ENCODE data around the gene TRA2A. TPM values are rescaled to one million over a fixed set of nuclear protein-coding genes. Genes with fewer than 3 reads are reported as not detected.
A peak's percentile ranks its signal among the peaks of the same experiment; 100 is the strongest.

TRA2A gene
- total and polyA plus RNA-seq, 2 of the 13 experiments (the other 11 are each of a cell fraction or from before 2014, with no cell fraction given) = 39.1 to 41.6 TPM

DNA sequence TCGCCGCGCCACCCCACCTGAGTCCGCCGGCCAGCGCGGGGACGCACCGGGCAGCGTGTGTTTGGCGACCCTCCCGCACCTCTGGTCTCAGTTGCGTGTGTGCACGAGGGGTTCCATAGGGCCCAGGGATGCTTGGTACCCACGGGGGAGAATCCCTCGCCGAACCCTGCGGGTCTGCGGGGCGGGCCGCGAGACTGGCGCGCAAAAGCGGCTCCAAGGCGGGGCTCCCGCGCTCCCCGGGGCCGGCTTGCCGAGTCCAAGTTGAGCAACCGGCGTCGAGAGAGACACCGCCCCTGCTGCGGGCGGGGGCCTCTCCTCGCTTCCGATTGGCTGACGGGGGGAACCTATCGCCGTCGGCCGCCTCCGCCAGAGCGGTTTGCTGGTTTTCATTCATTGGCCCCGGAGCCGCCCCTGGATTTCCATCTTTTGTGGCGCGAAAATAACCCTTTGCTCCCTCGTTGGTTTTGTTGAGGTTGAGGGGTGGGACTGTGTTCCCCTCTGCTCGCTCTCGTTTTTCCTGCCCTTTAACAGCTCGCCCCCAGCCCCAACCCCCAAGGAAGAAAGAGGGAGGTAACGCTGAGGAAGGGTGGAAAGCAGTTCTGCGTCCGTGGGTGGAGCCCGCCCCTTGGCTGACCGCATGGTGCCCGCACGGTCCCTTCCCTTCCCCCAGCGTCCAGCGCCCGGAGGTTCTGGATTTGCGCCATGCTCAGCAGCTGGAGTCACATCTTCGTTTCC, 57.5 kb downstream of the TRA2A start (continued):
- TF ChIP-seq ZBTB8A (CRISPR knock-in tag; IDR thresholded peaks at IDR 0.05; ENCODE audit: borderline replicate concordance, low read depth) (no peak), ZNF44 (CRISPR knock-in tag; IDR thresholded peaks at IDR 0.05) (no peak), SPEN (CRISPR knock-in tag; IDR thresholded peaks at IDR 0.05; ENCODE audit: low read depth) (peak; percentile 81), HMG20B (CRISPR knock-in tag; conservative IDR thresholded peaks at IDR 0.05) (0 out of 2 replicates have a peak, but pooled peaks have one; percentile 17), NONO (IDR thresholded peaks at IDR 0.05) (no peak), NONO (CRISPR knock-in tag; conservative IDR thresholded peaks at IDR 0.05) (peak; percentile 90), U2AF2 (IDR thresholded peaks at IDR 0.05; ENCODE audit: low read depth, low read length) (no peak), HNRNPH1 (optimal IDR thresholded peaks at IDR 0.05; ENCODE audit: low read depth, low read length) (no peak), ZBTB1 (CRISPR knock-in tag; IDR thresholded peaks at IDR 0.05; ENCODE audit: borderline replicate concordance) (0 out of 2 replicates have a peak, but pooled peaks have one; percentile 30), ZMYM3 (CRISPR knock-in tag; IDR thresholded peaks at IDR 0.05) (no peak), SETDB1 (CRISPR knock-in tag; IDR thresholded peaks at IDR 0.05; ENCODE audit: borderline replicate concordance) (no peak)
- TF ChIP-seq, protein P1, sequence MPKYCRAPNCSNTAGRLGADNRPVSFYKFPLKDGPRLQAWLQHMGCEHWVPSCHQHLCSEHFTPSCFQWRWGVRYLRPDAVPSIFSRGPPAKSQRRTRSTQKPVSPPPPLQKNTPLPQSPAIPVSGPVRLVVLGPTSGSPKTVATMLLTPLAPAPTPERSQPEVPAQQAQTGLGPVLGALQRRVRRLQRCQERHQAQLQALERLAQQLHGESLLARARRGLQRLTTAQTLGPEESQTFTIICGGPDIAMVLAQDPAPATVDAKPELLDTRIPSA (CRISPR knock-in tag; IDR thresholded peaks at IDR 0.05; ENCODE audit: borderline replicate concordance) = 0 out of 2 replicates have a peak, but pooled peaks have one; percentile 35
- TF ChIP-seq, protein P2, sequence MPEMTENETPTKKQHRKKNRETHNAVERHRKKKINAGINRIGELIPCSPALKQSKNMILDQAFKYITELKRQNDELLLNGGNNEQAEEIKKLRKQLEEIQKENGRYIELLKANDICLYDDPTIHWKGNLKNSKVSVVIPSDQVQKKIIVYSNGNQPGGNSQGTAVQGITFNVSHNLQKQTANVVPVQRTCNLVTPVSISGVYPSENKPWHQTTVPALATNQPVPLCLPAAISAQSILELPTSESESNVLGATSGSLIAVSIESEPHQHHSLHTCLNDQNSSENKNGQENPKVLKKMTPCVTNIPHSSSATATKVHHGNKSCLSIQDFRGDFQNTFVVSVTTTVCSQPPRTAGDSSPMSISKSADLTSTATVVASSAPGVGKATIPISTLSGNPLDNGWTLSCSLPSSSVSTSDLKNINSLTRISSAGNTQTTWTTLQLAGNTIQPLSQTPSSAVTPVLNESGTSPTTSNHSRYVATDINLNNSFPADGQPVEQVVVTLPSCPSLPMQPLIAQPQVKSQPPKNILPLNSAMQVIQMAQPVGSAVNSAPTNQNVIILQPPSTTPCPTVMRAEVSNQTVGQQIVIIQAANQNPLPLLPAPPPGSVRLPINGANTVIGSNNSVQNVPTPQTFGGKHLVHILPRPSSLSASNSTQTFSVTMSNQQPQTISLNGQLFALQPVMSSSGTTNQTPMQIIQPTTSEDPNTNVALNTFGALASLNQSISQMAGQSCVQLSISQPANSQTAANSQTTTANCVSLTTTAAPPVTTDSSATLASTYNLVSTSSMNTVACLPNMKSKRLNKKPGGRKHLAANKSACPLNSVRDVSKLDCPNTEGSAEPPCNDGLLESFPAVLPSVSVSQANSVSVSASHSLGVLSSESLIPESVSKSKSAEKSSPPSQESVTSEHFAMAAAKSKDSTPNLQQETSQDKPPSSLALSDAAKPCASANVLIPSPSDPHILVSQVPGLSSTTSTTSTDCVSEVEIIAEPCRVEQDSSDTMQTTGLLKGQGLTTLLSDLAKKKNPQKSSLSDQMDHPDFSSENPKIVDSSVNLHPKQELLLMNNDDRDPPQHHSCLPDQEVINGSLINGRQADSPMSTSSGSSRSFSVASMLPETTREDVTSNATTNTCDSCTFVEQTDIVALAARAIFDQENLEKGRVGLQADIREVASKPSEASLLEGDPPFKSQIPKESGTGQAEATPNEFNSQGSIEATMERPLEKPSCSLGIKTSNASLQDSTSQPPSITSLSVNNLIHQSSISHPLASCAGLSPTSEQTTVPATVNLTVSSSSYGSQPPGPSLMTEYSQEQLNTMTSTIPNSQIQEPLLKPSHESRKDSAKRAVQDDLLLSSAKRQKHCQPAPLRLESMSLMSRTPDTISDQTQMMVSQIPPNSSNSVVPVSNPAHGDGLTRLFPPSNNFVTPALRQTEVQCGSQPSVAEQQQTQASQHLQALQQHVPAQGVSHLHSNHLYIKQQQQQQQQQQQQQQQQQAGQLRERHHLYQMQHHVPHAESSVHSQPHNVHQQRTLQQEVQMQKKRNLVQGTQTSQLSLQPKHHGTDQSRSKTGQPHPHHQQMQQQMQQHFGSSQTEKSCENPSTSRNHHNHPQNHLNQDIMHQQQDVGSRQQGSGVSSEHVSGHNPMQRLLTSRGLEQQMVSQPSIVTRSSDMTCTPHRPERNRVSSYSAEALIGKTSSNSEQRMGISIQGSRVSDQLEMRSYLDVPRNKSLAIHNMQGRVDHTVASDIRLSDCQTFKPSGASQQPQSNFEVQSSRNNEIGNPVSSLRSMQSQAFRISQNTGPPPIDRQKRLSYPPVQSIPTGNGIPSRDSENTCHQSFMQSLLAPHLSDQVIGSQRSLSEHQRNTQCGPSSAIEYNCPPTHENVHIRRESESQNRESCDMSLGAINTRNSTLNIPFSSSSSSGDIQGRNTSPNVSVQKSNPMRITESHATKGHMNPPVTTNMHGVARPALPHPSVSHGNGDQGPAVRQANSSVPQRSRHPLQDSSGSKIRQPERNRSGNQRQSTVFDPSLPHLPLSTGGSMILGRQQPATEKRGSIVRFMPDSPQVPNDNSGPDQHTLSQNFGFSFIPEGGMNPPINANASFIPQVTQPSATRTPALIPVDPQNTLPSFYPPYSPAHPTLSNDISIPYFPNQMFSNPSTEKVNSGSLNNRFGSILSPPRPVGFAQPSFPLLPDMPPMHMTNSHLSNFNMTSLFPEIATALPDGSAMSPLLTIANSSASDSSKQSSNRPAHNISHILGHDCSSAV (CRISPR knock-in tag; IDR thresholded peaks at IDR 0.05; ENCODE audit: borderline replicate concordance) = no peak
- TF ChIP-seq, protein P3, sequence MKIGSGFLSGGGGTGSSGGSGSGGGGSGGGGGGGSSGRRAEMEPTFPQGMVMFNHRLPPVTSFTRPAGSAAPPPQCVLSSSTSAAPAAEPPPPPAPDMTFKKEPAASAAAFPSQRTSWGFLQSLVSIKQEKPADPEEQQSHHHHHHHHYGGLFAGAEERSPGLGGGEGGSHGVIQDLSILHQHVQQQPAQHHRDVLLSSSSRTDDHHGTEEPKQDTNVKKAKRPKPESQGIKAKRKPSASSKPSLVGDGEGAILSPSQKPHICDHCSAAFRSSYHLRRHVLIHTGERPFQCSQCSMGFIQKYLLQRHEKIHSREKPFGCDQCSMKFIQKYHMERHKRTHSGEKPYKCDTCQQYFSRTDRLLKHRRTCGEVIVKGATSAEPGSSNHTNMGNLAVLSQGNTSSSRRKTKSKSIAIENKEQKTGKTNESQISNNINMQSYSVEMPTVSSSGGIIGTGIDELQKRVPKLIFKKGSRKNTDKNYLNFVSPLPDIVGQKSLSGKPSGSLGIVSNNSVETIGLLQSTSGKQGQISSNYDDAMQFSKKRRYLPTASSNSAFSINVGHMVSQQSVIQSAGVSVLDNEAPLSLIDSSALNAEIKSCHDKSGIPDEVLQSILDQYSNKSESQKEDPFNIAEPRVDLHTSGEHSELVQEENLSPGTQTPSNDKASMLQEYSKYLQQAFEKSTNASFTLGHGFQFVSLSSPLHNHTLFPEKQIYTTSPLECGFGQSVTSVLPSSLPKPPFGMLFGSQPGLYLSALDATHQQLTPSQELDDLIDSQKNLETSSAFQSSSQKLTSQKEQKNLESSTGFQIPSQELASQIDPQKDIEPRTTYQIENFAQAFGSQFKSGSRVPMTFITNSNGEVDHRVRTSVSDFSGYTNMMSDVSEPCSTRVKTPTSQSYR (CRISPR knock-in tag; IDR thresholded peaks at IDR 0.05; ENCODE audit: borderline replicate concordance) = peak; percentile 94
- TF ChIP-seq, protein P4, sequence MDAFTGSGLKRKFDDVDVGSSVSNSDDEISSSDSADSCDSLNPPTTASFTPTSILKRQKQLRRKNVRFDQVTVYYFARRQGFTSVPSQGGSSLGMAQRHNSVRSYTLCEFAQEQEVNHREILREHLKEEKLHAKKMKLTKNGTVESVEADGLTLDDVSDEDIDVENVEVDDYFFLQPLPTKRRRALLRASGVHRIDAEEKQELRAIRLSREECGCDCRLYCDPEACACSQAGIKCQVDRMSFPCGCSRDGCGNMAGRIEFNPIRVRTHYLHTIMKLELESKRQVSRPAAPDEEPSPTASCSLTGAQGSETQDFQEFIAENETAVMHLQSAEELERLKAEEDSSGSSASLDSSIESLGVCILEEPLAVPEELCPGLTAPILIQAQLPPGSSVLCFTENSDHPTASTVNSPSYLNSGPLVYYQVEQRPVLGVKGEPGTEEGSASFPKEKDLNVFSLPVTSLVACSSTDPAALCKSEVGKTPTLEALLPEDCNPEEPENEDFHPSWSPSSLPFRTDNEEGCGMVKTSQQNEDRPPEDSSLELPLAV (CRISPR knock-in tag; conservative IDR thresholded peaks at IDR 0.05; ENCODE audit: low read depth) = no peak; the same call in 1 of the 2 replicates

All from HepG2 (cell line).